ENCODE results near the gene RGS8.

The RGS8 gene, protein sequence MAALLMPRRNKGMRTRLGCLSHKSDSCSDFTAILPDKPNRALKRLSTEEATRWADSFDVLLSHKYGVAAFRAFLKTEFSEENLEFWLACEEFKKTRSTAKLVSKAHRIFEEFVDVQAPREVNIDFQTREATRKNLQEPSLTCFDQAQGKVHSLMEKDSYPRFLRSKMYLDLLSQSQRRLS

DNA sequence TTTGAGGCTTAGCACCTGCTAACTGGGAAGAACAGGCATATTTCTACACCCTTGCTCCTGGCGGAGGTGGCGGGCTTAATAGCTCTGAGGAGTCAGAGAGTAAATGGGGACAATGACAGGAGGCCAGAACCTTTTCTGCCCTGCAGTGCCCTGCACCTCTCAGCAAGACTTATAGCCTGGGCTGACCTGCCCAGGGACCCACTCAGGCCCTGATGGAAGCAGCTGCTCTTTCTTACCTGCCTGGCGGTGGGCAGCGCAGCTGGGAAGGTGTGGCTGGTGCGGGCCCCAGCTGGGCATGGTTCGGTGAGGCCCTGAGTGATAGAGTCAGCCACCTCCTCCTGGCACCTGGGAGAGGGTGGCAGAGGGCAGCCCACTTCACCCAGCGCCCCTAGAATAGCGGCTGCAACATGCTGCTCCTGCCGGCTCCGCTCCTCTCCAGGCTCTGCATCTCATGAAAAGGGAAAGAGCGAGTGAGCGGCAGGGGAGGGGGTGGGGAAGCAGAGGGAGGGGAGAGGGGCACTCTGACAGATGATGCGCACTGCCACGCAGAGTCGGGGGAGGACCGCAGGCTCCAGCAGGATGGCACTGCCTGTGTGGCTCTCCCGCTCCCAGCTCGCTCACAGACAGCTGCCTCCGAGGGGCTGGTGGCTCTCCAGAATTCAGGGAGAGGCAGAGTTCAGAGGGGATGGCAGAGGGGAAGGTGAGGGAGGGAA, at the start of gene RGS8:
RGS8 (minus strand) TSS at position 472 of the 713 bp plus-strand sequence. CDS start 14,938 bp downstream, outside the sequence.
- TF ChIP-seq, protein P1, sequence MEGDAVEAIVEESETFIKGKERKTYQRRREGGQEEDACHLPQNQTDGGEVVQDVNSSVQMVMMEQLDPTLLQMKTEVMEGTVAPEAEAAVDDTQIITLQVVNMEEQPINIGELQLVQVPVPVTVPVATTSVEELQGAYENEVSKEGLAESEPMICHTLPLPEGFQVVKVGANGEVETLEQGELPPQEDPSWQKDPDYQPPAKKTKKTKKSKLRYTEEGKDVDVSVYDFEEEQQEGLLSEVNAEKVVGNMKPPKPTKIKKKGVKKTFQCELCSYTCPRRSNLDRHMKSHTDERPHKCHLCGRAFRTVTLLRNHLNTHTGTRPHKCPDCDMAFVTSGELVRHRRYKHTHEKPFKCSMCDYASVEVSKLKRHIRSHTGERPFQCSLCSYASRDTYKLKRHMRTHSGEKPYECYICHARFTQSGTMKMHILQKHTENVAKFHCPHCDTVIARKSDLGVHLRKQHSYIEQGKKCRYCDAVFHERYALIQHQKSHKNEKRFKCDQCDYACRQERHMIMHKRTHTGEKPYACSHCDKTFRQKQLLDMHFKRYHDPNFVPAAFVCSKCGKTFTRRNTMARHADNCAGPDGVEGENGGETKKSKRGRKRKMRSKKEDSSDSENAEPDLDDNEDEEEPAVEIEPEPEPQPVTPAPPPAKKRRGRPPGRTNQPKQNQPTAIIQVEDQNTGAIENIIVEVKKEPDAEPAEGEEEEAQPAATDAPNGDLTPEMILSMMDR (conservative IDR thresholded peaks at IDR 0.05): no peak
- H3K27ac ChIP-seq: no peak within 1 kb of the TSS

DNA sequence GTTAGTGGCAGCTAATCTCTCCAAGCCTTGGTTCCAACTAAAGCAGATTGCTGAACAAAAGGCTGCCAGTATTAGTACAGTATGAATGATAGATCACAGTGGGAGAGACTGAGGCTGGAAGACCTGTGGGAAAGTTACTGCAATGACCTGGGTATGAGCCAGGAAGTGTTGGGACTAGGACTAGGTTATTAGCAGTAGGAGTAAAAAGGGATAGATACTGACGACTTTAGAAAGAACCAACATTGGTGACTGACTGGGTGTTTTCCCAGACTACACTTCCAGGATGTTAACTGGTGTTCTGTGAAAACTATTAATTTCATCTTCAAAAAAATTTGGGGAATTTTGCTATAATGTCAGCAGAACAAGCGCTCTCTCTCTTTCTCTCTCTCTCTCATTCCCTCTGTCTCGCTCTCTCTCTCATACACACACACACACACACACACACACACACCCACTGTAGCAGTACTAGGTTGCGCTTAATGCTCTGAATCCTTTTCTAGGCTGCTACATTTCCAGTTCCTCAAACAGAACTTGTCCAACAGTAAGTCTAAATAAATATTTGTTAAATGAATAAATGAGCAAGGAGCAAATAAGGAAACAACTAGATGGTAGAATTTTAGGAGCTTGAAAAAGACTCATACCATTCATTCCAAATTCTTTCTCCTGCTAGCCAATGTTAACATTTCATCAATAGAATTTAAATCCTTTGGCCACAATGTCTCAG, 47.6 kb upstream of the RGS8 start:
- H3K27ac ChIP-seq: peak overlapping the region; percentile 65
- TF ChIP-seq, protein P1 (conservative IDR thresholded peaks at IDR 0.05): no peak

DNA sequence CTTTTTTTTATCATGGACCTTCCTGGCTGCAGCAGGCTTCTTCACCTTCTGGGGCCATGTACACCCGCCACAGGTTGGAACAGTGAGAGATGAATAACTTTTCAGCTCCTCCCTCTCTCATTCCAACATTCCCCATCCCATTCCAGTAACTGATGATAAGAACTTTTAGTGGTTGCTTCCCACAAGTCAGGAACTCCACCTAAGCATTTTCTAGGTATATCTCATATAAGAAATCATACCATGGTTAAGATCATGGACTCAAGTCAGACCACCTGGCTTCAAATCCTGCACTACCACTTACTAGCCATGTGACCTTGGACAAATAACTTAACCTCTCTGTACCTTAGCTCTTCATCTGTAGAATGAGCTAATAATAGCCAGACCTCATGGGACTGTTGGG, 42.5 kb upstream of the RGS8 start:
- TF ChIP-seq, protein P1 (conservative IDR thresholded peaks at IDR 0.05): no peak
- no peak overlapping the region for H3K27ac ChIP-seq

DNA sequence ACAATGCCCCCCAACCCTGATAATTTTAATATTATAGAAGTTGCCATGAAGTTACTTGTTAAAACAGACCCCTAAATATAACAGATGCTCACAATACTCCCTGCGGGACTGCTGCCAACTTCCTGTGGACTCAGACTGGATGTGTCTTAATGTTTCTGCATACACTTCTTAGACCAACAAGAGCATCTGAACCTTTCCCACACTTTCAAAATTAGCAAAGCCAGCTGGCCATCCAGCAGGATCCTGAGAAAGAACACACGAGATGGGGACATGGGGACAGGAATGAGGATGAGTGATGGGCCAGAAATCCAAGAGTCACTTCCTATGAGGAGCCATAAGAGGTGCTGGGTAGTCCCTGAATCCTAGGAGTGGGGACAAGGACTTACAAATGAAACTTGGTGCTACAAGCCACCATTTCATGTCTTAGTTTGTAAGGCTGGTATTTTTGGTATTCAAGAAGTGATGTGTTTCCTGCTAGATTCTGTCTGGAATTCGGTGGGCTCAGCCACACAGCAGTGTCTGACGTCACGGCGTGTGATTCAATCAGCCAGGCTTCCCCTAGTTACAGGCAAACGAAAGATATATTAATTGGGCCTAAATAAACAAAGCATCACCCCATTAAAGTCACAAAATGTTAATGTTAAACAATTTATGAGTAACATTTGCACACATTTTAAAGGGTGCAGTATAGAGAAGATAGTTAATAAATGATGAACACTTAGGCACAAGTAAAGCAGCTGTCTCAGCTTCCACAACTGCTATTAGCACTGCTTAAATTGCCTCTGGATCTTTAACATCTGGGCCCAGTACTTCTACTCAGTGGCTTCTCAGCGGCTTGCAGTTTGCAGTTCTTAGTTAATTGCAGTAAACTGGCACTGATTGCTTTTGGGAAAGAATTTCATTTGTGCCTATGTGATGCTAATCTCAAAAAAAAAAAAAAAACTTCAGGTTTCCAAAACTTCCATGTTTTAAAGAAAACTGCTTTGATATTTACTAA, 41.2 kb upstream of the RGS8 start:
- TF ChIP-seq, protein P1 (conservative IDR thresholded peaks at IDR 0.05): no peak
- peak overlapping the region; percentile 13; the same call in 1 of the 2 replicates for H3K27ac ChIP-seq

DNA sequence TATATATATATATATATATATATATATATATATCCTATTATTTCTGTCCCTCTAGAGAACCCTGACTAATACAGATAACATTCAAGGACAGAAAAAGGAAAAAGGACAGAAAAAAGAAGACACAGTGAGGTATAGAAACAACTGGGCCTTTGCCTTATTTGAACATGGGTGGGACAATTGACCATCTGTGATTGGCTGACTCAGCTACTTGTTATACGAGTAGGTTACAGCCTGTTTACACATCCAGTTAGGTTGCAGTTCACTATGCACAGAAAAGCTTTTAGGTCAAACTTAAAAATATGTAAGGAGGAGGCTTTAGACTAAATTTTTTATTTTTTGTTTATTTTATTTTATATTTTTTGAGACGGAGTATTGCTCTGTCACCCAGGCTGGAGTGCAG, 39.8 kb upstream of the RGS8 start:
- TF ChIP-seq, protein P1 (conservative IDR thresholded peaks at IDR 0.05): no peak
- H3K27ac ChIP-seq: no peak overlapping the region

DNA sequence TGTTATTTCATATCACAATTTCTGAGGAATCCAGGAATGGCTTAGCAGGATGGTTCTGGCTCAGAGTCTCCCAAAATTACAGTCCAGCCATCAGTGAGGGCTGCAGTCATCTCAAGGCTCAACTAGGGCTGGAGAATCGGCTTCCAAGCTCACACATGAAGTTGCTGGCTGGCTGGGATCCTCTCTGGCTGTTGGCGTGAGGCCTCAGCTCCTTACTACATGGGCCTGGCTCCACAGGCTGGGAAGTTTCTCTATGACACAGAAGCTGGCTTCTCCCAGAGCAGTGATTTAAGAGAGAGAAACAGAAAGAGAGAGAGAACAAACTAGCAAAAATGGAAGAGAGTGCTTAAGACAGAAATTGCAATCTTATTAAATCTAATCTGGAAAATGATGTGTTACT, 38.8 kb upstream of the RGS8 start:
- no peak overlapping the region for H3K27ac ChIP-seq
- TF ChIP-seq, protein P1 (conservative IDR thresholded peaks at IDR 0.05): no peak

Measured in VCaP (cell line).